ENCODE results near the gene TMEM132D.

DNA sequence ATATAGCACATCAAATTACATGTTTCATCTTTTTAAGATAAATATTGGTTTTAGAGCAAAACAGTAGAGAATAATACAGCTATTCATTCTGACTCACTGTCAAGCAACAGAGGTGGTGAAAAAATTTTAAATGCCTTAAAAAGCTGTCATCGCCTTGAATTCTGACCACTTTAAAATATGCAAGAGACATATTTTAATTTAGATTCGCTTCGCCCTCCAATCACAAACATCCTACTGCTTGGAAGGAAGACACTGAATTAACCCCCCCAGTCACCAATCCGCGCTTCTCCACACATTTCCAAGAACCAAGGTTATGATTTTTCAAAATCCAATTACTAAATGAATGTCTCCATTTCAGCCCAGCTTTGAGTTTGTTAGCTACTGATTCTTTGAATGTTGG is 112.4 kb downstream of the TMEM132D start:
- TF ChIP-seq, protein P1, sequence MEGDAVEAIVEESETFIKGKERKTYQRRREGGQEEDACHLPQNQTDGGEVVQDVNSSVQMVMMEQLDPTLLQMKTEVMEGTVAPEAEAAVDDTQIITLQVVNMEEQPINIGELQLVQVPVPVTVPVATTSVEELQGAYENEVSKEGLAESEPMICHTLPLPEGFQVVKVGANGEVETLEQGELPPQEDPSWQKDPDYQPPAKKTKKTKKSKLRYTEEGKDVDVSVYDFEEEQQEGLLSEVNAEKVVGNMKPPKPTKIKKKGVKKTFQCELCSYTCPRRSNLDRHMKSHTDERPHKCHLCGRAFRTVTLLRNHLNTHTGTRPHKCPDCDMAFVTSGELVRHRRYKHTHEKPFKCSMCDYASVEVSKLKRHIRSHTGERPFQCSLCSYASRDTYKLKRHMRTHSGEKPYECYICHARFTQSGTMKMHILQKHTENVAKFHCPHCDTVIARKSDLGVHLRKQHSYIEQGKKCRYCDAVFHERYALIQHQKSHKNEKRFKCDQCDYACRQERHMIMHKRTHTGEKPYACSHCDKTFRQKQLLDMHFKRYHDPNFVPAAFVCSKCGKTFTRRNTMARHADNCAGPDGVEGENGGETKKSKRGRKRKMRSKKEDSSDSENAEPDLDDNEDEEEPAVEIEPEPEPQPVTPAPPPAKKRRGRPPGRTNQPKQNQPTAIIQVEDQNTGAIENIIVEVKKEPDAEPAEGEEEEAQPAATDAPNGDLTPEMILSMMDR (IDR thresholded peaks at IDR 0.05), result no peak
- TF ChIP-seq EP300 (IDR thresholded peaks at IDR 0.05) (no peak), POLR2A (IDR thresholded peaks at IDR 0.05; ENCODE audit: low read depth) (no peak)
